Ishikawa (cell line): ENCODE measurements around the gene KRT81.

Experiments
- CEBPB ChIP-seq: IDR thresholded peaks from 2 replicates; pipeline ENCODE4 v1.6.1; 2012
- EGR1 ChIP-seq: IDR thresholded peaks from 2 replicates; pipeline ENCODE4 v1.6.1; 2012
- EP300 ChIP-seq: IDR thresholded peaks from 2 replicates; pipeline ENCODE4 v1.6.1; 2012; ENCODE audit warnings: borderline replicate concordance
- TAF1 ChIP-seq: IDR thresholded peaks from 2 replicates; pipeline ENCODE4 v1.6.1; 2012; ENCODE audit warnings: low read depth, mild to moderate bottlenecking
- TCF12 ChIP-seq: IDR thresholded peaks from 2 replicates; pipeline ENCODE4 v1.6.1; 2012; ENCODE audit warnings: low read depth

GRCh38 chr12:52308806-52309425 is 17.6 kb upstream of the KRT81 start:
- TF ChIP-seq TCF12: peak; percentile 55; the same call in 1 of the 2 replicates
- no peak for TF ChIP-seq EP300
- TF ChIP-seq TAF1: no peak
- no peak for TF ChIP-seq CEBPB
- peak; percentile 4; the same call in 1 of the 2 replicates for TF ChIP-seq EGR1
